Articular chondrocyte of knee joint (primary cell): ENCODE data around the gene PEX5. TPM values are rescaled to one million over a fixed set of nuclear protein-coding genes. Genes with fewer than 3 reads are reported as not detected.

Experiments
- total RNA-seq: library from RNA; depleted of rRNA; stranded (reverse); fragments of >200 nt; gene quantifications from 2 replicates; pipeline ENCODE4 v1.2.3, GENCODE V29; 2012

PEX5 gene
- 25.9 and 30.8 TPM in 2 replicates for total RNA-seq

GRCh38 chr12:7189398-7190267 lies at the start of gene PEX5:
PEX5 (plus strand) TSS chr12:7189686; CDS start chr12:7190378, 692 bp downstream.

Other genes starting within 250 kb of the PEX5 start
- not detected in 2 replicates for gene RNU7-1, start 245.9 kb upstream of the PEX5 start, total RNA-seq
- 120 TPM in 2 replicates for gene C12orf57, start 245.7 kb upstream of the PEX5 start, total RNA-seq
- gene PTPN6, start 238.3 kb upstream of the PEX5 start, total RNA-seq = 0.43 and 0.91 TPM in 2 replicates
- 134 and 183 TPM in 2 replicates for gene PHB2, start 219.0 kb upstream of the PEX5 start, total RNA-seq
- 29.0 and 30.4 TPM in 2 replicates for gene EMG1, start 218.8 kb upstream of the PEX5 start, total RNA-seq
- gene LPCAT3, start 171.2 kb upstream of the PEX5 start, total RNA-seq = 11.5 and 18.2 TPM in 2 replicates
- 381 and 511 TPM in 2 replicates for gene C1S, start 129.0 kb upstream of the PEX5 start, total RNA-seq
- gene C1R, start 97.2 kb upstream of the PEX5 start, total RNA-seq = 330 and 427 TPM in 2 replicates
- 62.4 and 72.3 TPM in 2 replicates for gene C1RL, start 80.5 kb upstream of the PEX5 start, total RNA-seq
- gene RBP5, start 60.8 kb upstream of the PEX5 start, total RNA-seq = not detected in 2 replicates
- 8.9 and 10.5 TPM in 2 replicates for gene CLSTN3, start 59.3 kb upstream of the PEX5 start, total RNA-seq
- gene ACSM4, start 114.4 kb downstream of the PEX5 start, total RNA-seq = not detected in 2 replicates